GM12878 (cell line): Measurements from ENCODE around the gene CCDC6. TPM values are rescaled to one million over a fixed set of nuclear protein-coding genes. Genes with fewer than 3 reads are reported as not detected.

Source experiments
- BMI1 ChIP-seq: fragments of 450-650 bp; IDR thresholded peaks from 2 replicates; pipeline ENCODE4 v1.6.1; 2016; ENCODE audit warnings: mild to moderate bottlenecking, moderate library complexity, borderline replicate concordance
- FOS ChIP-seq: IDR thresholded peaks from 3 replicates; pipeline ENCODE4 v1.6.1; 2011; ENCODE audit warnings: borderline replicate concordance; ENCODE audit not compliant: insufficient read length; ENCODE audit errors: extremely low read depth
- LARP7 ChIP-seq: fragments of 450-650 bp; IDR thresholded peaks from 2 replicates; pipeline ENCODE4 v1.6.1; 2017; ENCODE audit warnings: mild to moderate bottlenecking
- POLR2A ChIP-seq: IDR thresholded peaks from 2 replicates; pipeline ENCODE4 v1.6.1; 2011; ENCODE audit warnings: low read depth, mild to moderate bottlenecking, low read length
- POLR2AphosphoS2 ChIP-seq: IDR thresholded peaks from 2 replicates; pipeline ENCODE4 v1.6.1; 2011; ENCODE audit warnings: low read depth, mild to moderate bottlenecking, low read length, improper control_type of control experiment, moderate library complexity
- SIN3A ChIP-seq: IDR thresholded peaks from 2 replicates; pipeline ENCODE4 v1.6.1; 2012; ENCODE audit warnings: low read depth, low read length, improper control_type of control experiment
- SMAD1 ChIP-seq: fragments of 450-650 bp; IDR thresholded peaks from 2 replicates; pipeline ENCODE4 v1.6.1; 2018; ENCODE audit warnings: mild to moderate bottlenecking, low read depth; ENCODE audit not compliant: partially characterized antibody
- TAF1 ChIP-seq: IDR thresholded peaks from 2 replicates; pipeline ENCODE4 v1.6.1; 2011; ENCODE audit warnings: mild to moderate bottlenecking, low read depth, low read length, borderline replicate concordance
- ZBED1 ChIP-seq: IDR thresholded peaks from 2 replicates; pipeline ENCODE4 v1.6.1; 2016; ENCODE audit warnings: borderline replicate concordance
- polyA plus RNA-seq, 11 experiments: library from polyadenylated mRNA; depleted of rRNA in 4 of 11; unstranded in 6 of 11; stranded (reverse) in 5 of 11; fragments of >200 nt; fragmentation: Nextera tagmentation in 4 of 11; fragmentation: Illumina TruSeq in 1 of 11; extraction: Ambion mirVana in 4 of 11; extraction: Trizol in 1 of 11; gene quantifications; 1 replicate in 1 of 11; 2 replicates in 10 of 11; pipeline versions ENCODE4 v1.2.1 to v1.2.3, GENCODE V29; 2011 to 2016; ENCODE audit warnings: inconsistent platforms in 2 of 11, missing spikeins in 2 of 11, low read depth in 1 of 11
- total RNA-seq, 4 experiments: library from RNA; depleted of rRNA in 3 of 4; stranded (reverse); fragments of >200 nt in 3 of 4; fragmentation: Illumina TruSeq in 1 of 4; extraction: Trizol in 1 of 4; gene quantifications; 2 replicates each; pipeline versions ENCODE4 v1.2.1 to v1.2.3, GENCODE V29; 2013 to 2021
- TF ChIP-seq, protein P1 (sequence below): fragments of 450-650 bp; IDR thresholded peaks from 2 replicates; pipeline ENCODE4 v1.6.1; 2016; ENCODE audit warnings: mild to moderate bottlenecking, moderate library complexity, borderline replicate concordance
- TF ChIP-seq, protein P2 (sequence below): fragments of 450-650 bp; IDR thresholded peaks from 2 replicates; pipeline ENCODE4 v1.6.1; 2016; ENCODE audit warnings: mild to moderate bottlenecking

The CCDC6 gene
- total and polyA plus RNA-seq, 10 of the 15 experiments (the other 5 are each of a cell fraction or from before 2014, with no cell fraction given), result 11.8 to 46.2 (median 26.7) TPM

DNA sequence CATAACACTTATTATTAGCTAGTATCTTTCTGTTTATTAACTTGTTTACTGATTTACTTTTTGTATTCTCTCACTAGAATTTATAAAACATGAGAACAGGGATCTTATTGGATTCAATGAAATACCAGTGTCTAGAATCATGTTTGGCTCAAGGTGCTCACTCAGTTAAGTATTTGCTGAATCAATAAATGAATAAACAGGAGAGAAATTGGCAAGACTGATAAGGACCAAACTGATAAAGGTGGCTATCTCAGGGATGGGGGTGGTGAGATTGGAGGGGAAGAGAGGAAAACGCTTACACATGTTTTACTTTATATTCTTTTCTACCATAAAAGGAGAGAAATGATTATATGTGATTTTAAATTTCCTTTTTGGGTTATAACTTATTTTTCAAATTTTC lies 43.3 kb upstream of the CCDC6 start (continued):
- TF ChIP-seq, protein P1, sequence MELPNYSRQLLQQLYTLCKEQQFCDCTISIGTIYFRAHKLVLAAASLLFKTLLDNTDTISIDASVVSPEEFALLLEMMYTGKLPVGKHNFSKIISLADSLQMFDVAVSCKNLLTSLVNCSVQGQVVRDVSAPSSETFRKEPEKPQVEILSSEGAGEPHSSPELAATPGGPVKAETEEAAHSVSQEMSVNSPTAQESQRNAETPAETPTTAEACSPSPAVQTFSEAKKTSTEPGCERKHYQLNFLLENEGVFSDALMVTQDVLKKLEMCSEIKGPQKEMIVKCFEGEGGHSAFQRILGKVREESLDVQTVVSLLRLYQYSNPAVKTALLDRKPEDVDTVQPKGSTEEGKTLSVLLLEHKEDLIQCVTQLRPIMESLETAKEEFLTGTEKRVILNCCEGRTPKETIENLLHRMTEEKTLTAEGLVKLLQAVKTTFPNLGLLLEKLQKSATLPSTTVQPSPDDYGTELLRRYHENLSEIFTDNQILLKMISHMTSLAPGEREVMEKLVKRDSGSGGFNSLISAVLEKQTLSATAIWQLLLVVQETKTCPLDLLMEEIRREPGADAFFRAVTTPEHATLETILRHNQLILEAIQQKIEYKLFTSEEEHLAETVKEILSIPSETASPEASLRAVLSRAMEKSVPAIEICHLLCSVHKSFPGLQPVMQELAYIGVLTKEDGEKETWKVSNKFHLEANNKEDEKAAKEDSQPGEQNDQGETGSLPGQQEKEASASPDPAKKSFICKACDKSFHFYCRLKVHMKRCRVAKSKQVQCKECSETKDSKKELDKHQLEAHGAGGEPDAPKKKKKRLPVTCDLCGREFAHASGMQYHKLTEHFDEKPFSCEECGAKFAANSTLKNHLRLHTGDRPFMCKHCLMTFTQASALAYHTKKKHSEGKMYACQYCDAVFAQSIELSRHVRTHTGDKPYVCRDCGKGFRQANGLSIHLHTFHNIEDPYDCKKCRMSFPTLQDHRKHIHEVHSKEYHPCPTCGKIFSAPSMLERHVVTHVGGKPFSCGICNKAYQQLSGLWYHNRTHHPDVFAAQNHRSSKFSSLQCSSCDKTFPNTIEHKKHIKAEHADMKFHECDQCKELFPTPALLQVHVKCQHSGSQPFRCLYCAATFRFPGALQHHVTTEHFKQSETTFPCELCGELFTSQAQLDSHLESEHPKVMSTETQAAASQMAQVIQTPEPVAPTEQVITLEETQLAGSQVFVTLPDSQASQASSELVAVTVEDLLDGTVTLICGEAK, result no peak
- TF ChIP-seq FOS (no peak), POLR2A (no peak), ZBED1 (no peak), TAF1 (no peak), LARP7 (no peak), SIN3A (no peak), POLR2AphosphoS2 (no peak), SMAD1 (no peak), BMI1 (no peak)
- TF ChIP-seq, protein P2, sequence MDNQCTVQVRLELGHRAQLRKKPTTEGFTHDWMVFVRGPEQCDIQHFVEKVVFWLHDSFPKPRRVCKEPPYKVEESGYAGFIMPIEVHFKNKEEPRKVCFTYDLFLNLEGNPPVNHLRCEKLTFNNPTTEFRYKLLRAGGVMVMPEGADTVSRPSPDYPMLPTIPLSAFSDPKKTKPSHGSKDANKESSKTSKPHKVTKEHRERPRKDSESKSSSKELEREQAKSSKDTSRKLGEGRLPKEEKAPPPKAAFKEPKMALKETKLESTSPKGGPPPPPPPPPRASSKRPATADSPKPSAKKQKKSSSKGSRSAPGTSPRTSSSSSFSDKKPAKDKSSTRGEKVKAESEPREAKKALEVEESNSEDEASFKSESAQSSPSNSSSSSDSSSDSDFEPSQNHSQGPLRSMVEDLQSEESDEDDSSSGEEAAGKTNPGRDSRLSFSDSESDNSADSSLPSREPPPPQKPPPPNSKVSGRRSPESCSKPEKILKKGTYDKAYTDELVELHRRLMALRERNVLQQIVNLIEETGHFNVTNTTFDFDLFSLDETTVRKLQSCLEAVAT, result no peak
- TF ChIP-seq, all 136 proteins: peak for 0
